Posterior cingulate gyrus (tissue), 11 donors: ENCODE measurements around the gene WASL.

ENCODE experiments used
- DNase-seq, 10 donors: peaks; one replicate each; pipeline versions ENCODE4 v3.0.0 to v3.0.0-alpha.2; 2020 to 2021; ENCODE audit warnings: mixed read lengths in 3 of 10
- intact Hi-C: fragments of 100-400 bp; cut with DNase I; formaldehyde crosslinking; loops from one replicate; pipeline ENCODE4 v1.15.1; 2023

The WASL gene

DNA sequence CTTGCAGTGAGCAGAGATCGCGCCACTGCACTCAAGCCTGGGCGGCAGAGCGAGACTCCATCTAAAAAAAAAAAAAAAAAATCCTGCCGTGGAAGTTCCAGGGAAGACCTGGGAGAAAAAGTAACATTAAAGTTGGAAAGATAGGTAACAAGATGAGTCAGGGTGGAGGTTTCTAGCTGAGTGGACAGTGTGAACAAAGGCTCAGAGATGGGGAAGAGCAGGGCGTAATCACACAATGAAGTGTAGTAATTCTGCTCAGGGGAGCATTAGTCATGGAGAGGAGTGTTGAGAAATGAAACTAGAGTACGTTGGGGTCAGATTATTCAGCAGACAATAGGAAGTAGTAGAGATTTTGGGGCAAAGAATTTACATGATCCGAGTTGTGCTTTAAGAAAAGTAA is 21.6 kb upstream of the WASL start:
- intact Hi-C loops = no loop called here
- no peak for DNase-seq

GRCh38 chr7:123769371-123769770 is 20.6 kb upstream of the WASL start:
- DNase-seq = no peak
- intact Hi-C loops = no loop called here

DNA sequence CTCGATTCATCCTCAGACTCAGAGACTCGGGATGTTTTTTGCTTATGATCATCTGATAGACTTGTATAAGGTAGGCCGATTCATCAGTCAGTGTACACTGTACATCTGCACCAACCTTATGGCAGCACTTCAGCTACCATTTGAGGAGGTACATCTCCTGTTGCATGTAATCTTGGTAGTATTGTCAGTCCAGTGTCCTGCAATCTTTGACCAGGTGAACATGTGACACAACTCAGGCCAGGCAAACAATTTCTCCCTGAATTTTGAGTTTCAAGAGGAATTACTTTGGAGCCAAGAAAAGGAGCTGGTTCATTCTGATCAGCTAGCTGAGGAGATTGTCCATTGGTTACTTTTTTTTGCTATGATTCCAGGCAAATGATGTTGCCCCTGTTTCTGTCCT is 19.7 kb upstream of the WASL start:
- no peak for DNase-seq
- intact Hi-C loops = no loop called here

DNA sequence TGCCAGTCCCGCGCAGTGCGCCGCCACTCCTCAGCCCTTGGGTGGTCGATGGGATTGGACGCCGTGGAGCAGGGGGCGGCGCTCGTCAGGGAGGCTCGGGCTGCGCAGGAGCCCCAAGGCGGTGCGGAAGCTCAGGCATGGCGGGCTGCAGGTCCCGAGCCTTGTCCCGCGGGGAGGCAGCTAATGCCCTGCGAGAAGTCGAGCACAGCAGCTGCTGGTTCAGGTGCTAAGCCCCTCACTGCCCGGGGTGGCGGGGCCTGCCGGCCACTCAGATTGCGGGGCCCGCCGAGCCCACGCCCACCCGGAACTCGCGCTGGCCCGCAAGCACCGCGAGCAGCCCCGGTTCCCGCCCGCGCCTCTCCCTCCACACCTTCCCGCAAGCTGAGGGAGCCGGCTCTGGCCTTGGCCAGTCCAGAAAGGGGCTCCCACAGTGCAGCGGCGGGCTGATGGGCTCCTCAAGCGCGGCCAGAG is 14.4 kb upstream of the WASL start:
- intact Hi-C loops = no loop called here
- peak in 1 of 10 donors; percentile 66 for DNase-seq

GRCh38 chr7:123761729-123762128 is 12.9 kb upstream of the WASL start:
- intact Hi-C loops = no loop called here
- no peak for DNase-seq

DNA sequence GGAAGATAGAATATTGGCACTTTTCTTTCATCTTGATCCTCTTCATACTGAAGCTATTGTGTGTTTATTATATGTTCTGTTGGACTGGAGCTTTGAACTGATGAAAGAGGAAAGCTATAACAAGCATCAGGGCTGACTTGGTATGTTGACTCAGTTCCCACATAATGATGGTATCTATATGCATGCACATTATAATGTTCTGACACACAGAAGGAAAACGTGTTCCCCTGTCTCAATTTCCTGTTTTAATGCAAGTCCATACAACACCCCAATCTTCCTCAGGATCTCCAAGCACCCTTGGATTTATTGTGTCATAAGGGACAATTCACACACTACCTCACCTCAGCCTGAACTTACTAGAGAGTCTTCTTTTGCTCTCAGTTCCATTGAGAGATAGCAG is 8.3 kb upstream of the WASL start:
- intact Hi-C loops = no loop called here
- no peak for DNase-seq

DNA sequence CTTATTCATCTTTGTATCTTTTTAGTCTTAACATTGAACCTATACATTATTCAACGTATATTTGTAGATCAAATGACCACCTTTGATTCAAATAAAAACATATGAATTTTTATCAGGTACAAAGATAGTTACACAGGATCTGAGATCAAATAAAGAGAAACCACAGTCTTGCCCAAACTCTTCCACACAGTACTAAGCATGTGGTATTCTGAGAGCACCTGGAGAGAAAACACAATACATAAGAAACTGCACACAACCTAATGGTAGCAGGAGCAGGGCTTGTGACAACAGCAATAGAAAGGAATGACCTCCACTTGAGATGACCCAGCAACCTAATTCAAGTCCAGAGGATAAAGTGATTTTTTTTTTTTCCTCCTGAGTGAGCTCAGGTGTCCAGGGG is 6.5 kb upstream of the WASL start:
- intact Hi-C loops = no loop called here
- DNase-seq = no peak

DNA sequence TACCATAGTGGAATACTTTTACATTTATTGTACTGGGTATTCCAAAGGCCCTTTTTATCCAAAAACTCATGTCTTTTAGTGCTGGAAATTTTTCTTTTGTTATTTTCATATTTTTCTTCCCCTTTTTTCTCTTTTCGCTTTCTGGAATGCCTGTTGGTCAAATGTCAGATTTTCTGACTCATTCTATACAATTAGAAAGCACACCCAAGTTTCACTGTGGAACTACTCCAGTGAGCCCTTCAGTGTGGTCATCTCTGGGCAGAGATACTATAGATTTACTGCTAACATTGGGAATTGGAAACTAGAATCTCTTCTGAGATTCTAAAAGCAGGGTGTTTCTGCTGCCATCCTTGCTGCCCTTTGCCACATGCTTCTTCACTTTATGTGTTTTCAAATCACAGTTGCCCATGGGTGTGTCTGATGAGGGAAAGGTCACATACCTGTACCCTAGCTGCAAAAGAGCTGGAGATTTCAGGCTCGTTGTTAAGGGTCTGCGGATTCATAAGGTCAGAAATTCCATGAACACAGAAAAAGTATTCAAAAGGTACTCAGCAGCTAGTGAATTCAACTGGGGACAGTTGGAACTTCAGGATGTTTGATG is 5.6 kb upstream of the WASL start:
- no peak for DNase-seq
- intact Hi-C loops = loop anchor here (5.0 kb wide), 1 partner anchor 72 kb away; no protein-coding TSS in a partner anchor

GRCh38 chr7:123752534-123752933 is 3.7 kb upstream of the WASL start:
- intact Hi-C loops = loop anchor here (5.0 kb wide), 1 partner anchor 70 kb away; no protein-coding TSS in a partner anchor
- DNase-seq = no peak

GRCh38 chr7:123751821-123752220 is 3.0 kb upstream of the WASL start:
- no peak for DNase-seq
- intact Hi-C loops = loop anchor here (5.0 kb wide), 1 partner anchor 70 kb away; no protein-coding TSS in a partner anchor

GRCh38 chr7:123750389-123751230 is 1.8 kb upstream of the WASL start:
- no peak for DNase-seq
- intact Hi-C loops = loop anchor here (5.0 kb wide), 1 partner anchor 68 kb away; no protein-coding TSS in a partner anchor

DNA sequence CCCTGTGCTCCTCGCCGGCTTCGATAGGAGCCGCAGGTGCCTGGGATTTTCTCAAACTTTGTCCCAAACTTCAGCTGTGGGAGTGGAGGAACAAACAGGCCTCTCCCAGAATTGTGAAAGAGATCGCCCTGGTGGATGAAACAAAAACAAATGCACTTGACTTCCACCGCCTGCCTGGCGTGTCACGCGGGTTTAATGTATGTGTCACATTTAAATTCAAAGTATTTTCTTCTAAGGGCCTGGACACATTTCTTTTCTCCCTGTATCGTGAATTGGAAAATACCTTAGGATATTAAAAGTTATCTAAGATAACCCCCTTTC is 694 bp upstream of the WASL start:
- DNase-seq = no peak

GRCh38 chr7:123748171-123748733 is 551 bp downstream of the WASL start:
- peak in 7 of 10 donors; percentile 6 to 89 (median 41) for DNase-seq
- intact Hi-C loops = loop anchor here (5.0 to 10.0 kb wide), 2 partner anchors 46 to 193 kb away; partner anchors contain the start of gene NDUFA5

More for the DNA sequence above, 694 bp upstream of the WASL start:
- intact Hi-C loops = loop anchor here (5.0 to 10.0 kb wide), 2 partner anchors 47 to 195 kb away; partner anchors contain the start of gene NDUFA5

DNA sequence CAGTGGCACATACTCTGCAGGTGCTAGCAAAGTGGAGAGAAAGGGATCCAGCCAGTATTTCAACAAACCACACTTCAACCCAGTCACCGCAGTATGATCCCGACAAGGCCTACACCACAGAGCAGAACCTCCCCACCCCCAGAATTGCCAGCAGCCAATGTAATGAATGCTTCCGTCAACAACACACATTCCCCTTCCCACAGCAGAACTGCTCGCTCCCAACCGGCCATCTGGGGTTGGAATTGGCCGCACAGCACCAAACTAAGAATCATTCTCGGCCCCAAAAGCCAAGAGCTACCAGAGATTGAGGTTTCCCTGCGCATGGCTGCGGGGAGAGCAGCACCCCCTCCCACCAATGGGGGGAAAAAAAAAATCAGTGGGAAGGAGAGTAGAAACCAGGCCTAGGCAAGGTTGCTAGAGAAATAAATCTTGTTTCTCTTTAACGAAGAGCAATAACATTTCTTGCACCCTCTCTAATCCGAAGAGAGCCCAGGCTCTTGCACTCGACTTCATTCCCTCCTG is 1.1 kb downstream of the WASL start:
- DNase-seq = peak in 8 of 10 donors; percentile 9 to 82 (median 32)
- intact Hi-C loops = loop anchor here (5.0 to 10.0 kb wide), 2 partner anchors 45 to 193 kb away; partner anchors contain the start of gene NDUFA5

DNA sequence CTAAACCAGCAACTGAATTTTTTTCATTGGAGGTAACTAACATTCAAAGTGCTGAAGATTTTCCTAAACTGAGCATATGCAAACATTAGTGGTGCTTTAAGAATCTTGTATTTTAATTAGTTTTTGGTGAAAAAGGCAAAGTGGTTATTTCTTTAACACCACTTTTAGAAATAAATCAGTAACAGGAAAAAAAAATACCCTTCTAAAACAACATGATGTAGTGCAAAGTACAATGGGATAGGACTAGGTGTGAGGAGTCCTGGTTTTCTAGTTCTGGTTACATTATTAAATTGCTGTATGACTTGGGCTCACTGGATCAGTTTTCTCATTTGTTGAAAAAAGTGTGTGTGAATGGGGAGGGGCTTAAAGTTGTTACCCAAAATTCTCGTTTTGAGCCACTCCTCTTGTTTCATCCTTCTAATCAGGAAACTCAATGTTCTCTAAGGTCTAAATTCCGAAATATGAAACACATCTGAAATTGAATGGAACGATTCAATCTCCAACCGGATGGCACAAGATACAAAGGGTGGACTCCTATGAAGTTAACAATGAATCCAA is 1.8 kb downstream of the WASL start:
- no peak for DNase-seq
- intact Hi-C loops = loop anchor here (5.0 to 10.0 kb wide), 2 partner anchors 45 to 192 kb away; partner anchors contain the start of gene NDUFA5

GRCh38 chr7:123746055-123746454 is 2.7 kb downstream of the WASL start:
- no peak for DNase-seq
- intact Hi-C loops = loop anchor here (5.0 to 10.0 kb wide), 2 partner anchors 44 to 191 kb away; partner anchors contain the start of gene NDUFA5

GRCh38 chr7:123745437-123745836 is 3.4 kb downstream of the WASL start:
- DNase-seq = no peak
- intact Hi-C loops = loop anchor here (5.0 to 10.0 kb wide), 2 partner anchors 43 to 191 kb away; partner anchors contain the start of gene NDUFA5

GRCh38 chr7:123744416-123744815 is 4.4 kb downstream of the WASL start:
- DNase-seq = no peak
- intact Hi-C loops = loop anchor here (10.0 kb wide), 1 partner anchor 190 kb away; the partner anchor contains the start of gene NDUFA5

DNA sequence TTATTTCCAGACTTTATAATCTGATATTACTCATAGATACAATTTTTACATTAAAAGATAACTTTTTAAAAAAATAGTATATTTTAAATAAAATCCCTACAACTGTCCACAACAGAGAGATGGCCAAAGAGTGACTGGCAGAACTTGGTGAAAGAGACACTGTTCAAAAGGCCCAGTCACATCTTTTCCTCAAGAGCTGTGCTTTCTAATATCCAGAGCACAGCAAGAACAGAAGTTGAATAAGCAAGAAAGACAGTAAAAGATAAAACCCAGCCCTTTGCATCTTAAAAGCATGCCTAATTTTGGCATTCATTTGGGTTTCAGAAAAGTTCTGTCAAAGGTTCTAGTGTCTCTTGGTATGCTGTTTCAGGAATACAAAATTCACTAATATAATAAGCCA is 6.9 kb downstream of the WASL start:
- intact Hi-C loops = loop anchor here (10.0 kb wide), 1 partner anchor 187 kb away; the partner anchor contains the start of gene NDUFA5
- no peak for DNase-seq

DNA sequence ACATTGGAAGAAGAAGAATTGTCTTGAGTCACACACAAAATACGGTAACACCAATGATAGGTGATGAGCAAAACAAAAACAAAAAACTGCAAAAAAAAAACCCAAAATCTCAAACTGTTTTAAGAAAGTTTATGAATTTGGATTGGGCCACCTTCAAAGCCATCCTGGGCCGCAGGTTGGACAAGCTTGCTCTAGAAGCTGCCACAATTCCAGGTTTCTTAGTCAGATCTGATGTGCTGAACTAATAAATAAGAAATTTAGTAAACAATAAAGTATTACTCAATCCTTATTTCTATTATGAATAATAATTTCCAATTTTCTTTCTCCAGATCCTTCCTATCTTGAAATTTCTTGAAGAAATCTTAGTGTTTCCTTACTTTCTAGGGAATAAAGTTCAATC is 10.0 kb downstream of the WASL start:
- DNase-seq = no peak
- intact Hi-C loops = no loop called here
